ENCODE measurements around the gene SYCP2L. TPM values are rescaled to one million over a fixed set of nuclear protein-coding genes. Genes with fewer than 3 reads are reported as not detected.
"Not testable (repeated sequence)": the region's sequence is repeated elsewhere in the genome, so short reads cannot be mapped to it uniquely, and the experiment has no call there.

The SYCP2L gene
- total RNA-seq, 4 donors from 2014 or later, result 0.13 to 2.9 (median 0.70) TPM

GRCh38 chr6:10877871-10878270, 9.0 kb upstream of the SYCP2L start:
- Histone ChIP-seq H3K27ac (replicated peaks in 1 of 4) (no peak overlapping the region), H3K36me3 (no peaks in the 10 kb centered on the region), H3K4me3 (no peak overlapping the region), H3K27me3 (peaks cover 0 to 37% (median 17%) of the 10 kb centered on the region in 4 donors), H3K4me1 (peaks cover 13 to 15% (median 14%) of the 10 kb centered on the region in 4 donors), H3K9me3 (no peaks in the 10 kb centered on the region)
- TF ChIP-seq POLR2A (IDR thresholded peaks at IDR 0.05; ENCODE audit: low read depth) (no peak), EP300 (IDR thresholded peaks at IDR 0.05) (no peak), POLR2AphosphoS5 (IDR thresholded peaks at IDR 0.05) (no peak), CTCF (IDR thresholded peaks at IDR 0.05) (no peak)
- WGBS, result 87% methylated on average over 1 of the region's 1 CpG
- intact Hi-C loops (cut with DNase I), result no loop called here
- DNase-seq (ENCODE audit: extremely low spot score), result no peak

DNA sequence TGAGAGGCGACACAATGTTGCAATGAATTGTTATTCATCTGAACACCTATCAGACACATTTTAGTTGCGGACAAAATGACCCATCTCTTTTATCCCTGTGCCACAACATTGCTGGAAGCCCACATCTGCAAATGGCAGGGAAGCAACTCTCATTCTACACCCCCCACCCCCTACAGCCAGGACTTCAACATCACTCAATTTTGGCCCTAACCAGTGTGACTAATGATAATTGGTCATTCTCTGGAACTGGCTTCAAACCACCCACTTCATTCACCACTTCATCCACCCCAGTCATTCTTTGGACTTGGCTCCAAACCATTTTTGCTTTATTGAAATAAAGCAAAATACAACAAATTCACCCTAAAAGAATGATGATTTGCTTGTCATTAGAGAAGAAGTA, 6.5 kb upstream of the SYCP2L start:
- no peak for DNase-seq (ENCODE audit: extremely low spot score)
- peaks cover 0 to 62% (median 39%) of the 10 kb centered on the region in 4 donors for H3K27me3 ChIP-seq
- no peak overlapping the region for H3K27ac ChIP-seq (replicated peaks in 1 of 4)
- peaks cover 13 to 26% (median 24%) of the 10 kb centered on the region in 4 donors for H3K4me1 ChIP-seq
- WGBS, result 94% methylated on average over 2 of the region's 2 CpGs
- no peak overlapping the region for H3K4me3 ChIP-seq
- intact Hi-C loops (cut with DNase I), result no loop called here
- TF ChIP-seq POLR2A (IDR thresholded peaks at IDR 0.05; ENCODE audit: low read depth) (no peak), CTCF (IDR thresholded peaks at IDR 0.05) (no peak), POLR2AphosphoS5 (IDR thresholded peaks at IDR 0.05) (no peak), EP300 (IDR thresholded peaks at IDR 0.05) (no peak)
- no peaks in the 10 kb centered on the region for H3K36me3 ChIP-seq
- no peaks in the 10 kb centered on the region for H3K9me3 ChIP-seq

GRCh38 chr6:10882253-10882630, 4.6 kb upstream of the SYCP2L start:
- DNase-seq (ENCODE audit: extremely low spot score); intact Hi-C loops (cut with DNase I); H3K9me3 ChIP-seq; H3K36me3 ChIP-seq; H3K27ac ChIP-seq (replicated peaks in 1 of 4): not testable (repeated sequence)
- peaks cover 0 to 81% (median 56%) of the 10 kb centered on the region in 4 donors for H3K27me3 ChIP-seq
- peak overlapping the region in 1 of 4 donors; percentile 20 for H3K4me3 ChIP-seq
- 25% methylated on average over 14 of the region's 14 CpGs for WGBS
- peaks cover 20 to 38% (median 36%) of the 10 kb centered on the region in 4 donors for H3K4me1 ChIP-seq

GRCh38 chr6:10882657-10883171, 4.1 kb upstream of the SYCP2L start:
- Histone ChIP-seq H3K27me3 (peaks cover 0 to 85% (median 56%) of the 10 kb centered on the region in 4 donors), H3K27ac (replicated peaks in 1 of 4) (no peak overlapping the region), H3K36me3 (no peaks in the 10 kb centered on the region), H3K4me1 (peaks cover 20 to 41% (median 37%) of the 10 kb centered on the region in 4 donors), H3K4me3 (peak overlapping the region in 1 of 4 donors; percentile 20), H3K9me3 (no peaks in the 10 kb centered on the region)
- intact Hi-C loops (cut with DNase I), result no loop called here
- TF ChIP-seq POLR2AphosphoS5 (IDR thresholded peaks at IDR 0.05) (no peak), POLR2A (IDR thresholded peaks at IDR 0.05; ENCODE audit: low read depth) (no peak), EP300 (IDR thresholded peaks at IDR 0.05) (no peak)
- DNase-seq (ENCODE audit: extremely low spot score), result no peak
- 3% methylated on average over 13 of the region's 28 CpGs for WGBS

GRCh38 chr6:10883312-10884244, 3.3 kb upstream of the SYCP2L start:
- Histone ChIP-seq H3K9me3 (no peaks in the 10 kb centered on the region), H3K4me3 (peak overlapping the region in 2 of 4 donors; percentile 3 to 17), H3K36me3 (no peaks in the 10 kb centered on the region), H3K27ac (replicated peaks in 1 of 4) (no peak overlapping the region), H3K4me1 (peaks cover 20 to 41% (median 37%) of the 10 kb centered on the region in 4 donors), H3K27me3 (peaks cover 0 to 87% (median 56%) of the 10 kb centered on the region in 4 donors)
- 23% methylated on average over 36 of the region's 51 CpGs for WGBS
- TF ChIP-seq EP300 (IDR thresholded peaks at IDR 0.05), result no peak
- no peak for TF ChIP-seq CTCF (IDR thresholded peaks at IDR 0.05)
- no peak for TF ChIP-seq POLR2AphosphoS5 (IDR thresholded peaks at IDR 0.05)
- no peak for TF ChIP-seq POLR2A (IDR thresholded peaks at IDR 0.05; ENCODE audit: low read depth)
- DNase-seq (ENCODE audit: extremely low spot score), result no peak
- intact Hi-C loops (cut with DNase I), result no loop called here
